Activated CD8-positive, alpha-beta memory T cell treated with anti-CD3 and anti-CD28 coated beads for 4 hours (primary cell): ENCODE measurements around the gene SEMA6A.

Experiments
- DNase-seq, 2 donors: peaks; one replicate each; pipeline ENCODE4 v3.0.0-alpha.2; 2020; ENCODE audit warnings: low read depth in 2 of 2

The SEMA6A gene

DNA sequence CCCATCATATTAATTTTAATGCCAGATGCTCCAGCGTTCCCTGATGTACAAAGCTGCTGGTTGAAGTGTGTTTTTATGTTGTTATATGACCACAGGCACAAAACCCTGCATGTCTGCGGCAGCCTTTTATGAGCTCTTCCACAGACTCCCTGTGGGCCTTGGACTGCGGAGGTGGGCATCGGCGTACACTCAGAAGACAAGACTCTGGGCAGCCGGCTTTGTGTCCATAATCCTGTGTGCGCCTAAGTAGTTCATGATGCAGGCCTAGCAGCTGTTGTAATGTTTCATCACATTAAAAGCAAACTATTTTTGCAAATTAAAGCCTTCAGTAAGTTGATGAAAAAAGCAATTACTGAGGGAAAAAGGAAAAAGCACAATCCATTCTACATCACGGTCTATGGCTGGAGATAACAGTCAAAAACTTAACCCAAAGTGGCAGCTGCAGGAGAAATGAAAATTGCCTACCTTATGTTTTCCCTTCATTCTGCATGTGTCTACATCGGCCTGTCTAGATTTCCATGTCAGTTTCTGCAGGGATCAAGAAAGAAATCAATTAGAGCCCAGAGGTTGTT lies 78.8 kb downstream of the SEMA6A start:
- DNase-seq = no peak

DNA sequence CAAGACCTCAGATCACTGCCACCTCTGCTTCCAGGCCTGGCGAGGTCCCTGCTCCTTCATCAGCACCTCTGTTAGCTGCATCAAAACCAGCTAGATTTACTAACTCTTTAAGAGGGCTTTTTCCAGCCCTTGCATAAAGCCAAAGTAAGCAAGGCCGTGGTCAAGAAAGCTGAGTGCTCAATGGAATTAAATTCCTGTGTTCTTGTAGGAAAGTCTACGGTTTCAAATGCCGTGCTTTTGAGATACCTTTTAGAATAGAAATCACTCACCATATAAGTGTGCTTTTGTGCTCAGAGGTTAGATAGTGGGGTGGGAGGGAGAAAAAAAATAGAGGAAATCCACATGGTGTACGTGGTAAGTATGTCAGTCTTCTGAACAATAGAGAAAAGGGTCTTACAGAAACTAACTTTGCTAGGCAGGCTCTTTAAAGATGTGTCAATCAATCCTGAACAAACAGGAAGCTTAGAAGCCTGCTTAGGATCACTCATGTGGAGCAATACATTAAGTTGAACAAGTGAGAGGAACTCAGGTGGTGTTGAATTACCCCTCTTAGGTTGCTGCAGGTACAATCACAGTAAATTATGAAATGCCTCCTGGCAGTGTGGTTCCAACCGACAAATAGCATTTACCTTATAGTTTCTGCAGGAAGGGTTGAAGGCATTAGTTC lies 79.7 kb downstream of the SEMA6A start:
- no peak for DNase-seq

DNA sequence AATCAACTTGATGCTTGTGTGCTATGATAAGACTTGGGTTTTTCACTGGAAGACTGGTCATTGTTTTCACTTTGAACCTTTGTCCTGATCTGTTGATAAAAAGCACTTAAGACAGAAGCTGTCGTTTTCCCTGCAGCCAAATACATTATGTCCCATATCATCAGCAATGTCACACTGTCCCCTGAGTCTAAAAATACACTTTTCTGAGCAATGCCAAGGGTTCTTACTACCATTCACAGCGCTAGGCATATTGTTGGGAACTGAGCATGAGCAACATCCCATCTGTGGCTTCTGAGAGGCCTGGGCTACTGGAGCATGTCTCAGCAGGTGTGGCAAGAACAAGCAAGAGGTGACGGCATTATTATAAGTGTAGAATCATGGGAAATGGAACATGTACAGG lies 81.8 kb downstream of the SEMA6A start:
- no peak for DNase-seq

DNA sequence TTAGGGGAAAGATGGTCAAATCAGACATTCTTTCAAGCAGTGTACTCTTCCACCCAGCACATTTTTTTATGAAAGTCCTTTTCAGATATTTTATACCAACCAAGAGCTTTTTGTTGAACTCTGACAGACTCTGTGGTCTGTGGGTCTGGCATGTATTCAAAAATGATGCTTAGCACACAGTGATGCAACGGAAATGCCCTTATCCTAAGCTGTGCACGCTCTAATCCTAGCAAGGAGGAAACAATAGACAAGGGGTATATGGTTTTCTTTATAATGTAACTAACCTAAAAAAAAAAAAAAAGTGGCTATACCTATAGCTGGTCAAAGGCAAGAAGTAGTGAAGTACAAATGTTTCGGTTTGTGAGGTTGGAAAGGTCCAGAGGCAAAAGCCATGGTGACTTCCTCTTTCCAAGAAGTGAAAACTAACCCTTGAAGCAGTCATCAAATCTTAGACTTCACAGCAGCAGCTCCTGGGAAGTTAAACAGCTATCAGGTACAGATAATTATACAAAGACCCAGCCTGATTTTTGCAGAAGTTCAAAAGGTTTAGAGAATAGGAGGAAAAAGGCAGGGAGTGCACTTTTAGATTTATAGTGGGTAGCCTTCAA lies 82.5 kb downstream of the SEMA6A start:
- DNase-seq = no peak

DNA sequence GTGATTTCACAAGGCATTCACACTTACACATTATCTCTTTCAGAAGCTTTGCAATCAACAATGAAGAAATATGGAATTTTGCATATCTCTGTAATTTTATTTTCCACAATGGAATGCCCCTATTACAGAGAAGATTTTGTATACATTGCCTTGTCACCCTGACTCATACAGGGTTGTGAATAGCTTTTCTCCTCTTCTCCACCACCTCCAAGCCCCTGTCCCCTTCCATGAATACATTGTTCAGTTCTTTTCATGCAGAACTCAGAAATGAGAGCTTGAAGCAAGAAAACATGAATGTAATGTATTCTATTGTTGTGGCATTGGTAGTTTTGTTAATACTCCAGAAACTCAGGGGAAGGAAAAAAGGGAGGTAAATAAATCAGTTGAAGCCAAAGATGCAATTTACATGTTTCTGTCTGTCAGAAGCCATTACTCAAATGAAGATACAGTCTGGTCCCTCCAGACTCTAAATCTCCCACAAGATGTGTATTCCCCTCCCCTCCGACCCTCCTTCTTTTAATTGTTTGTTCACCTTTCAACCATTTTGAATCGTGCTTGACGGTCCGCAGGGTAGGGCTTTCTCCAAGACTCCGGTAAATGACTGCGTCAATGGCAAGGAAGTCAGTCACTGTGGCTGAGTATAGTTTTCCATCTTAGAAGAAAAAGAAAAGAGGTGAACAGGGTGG lies 86.1 kb downstream of the SEMA6A start:
- no peak for DNase-seq

DNA sequence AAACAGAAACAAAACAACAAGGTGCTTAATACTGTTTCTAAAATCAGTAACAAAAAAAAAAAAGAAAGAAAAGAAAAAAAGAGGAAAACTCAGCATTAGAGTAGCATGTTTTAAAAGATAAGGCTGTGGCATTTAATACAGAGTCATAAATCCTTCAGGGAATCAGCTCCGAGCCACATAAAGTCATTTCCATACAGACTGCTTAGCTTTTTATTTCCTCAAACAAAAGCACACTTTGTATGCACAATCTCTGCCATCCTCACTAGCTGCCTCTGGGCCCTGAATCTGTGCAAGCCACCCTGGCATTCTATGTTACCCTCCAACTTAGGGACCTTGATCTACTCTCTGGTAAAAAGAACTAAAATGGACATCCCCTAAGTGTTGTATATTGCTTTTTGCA lies 87.6 kb downstream of the SEMA6A start:
- no peak for DNase-seq

DNA sequence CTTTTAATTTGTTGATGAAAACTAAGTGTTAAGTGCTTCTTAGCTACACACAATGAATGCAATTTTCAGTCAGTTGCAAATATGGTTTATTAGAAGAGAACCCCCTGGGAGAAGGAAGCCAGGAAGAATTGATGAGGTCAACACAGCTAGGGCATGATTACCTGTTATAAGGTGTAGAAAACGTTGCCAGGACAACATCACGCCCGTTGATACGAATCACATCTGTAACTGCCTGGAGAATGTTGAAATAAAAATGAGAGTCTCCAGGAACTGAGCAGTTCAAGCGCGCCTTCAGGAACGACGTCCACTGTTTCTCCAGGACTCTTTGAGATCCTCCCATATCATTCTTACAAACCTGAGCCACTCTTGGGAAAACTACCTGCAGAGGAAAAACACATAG lies 88.0 kb downstream of the SEMA6A start:
- DNase-seq = no peak

DNA sequence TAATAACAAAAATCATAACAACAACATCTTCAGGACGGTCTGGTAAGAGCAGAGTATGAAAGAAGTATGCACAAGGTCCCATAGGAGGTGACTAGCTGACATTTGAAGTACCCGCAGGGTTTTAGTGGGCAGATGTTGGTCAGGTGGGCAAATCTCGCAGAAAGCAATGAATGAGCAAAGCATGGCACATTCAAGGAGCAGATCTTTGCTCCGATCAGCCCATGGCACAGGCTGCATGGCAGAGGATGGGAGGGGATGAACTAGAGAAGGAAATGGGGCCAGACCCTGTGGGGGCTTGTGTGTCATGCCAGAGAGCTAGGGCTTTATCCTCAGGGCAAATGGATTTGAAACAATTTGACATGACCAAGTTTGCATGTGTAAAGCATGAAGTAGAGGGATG lies 90.0 kb downstream of the SEMA6A start:
- DNase-seq = no peak

DNA sequence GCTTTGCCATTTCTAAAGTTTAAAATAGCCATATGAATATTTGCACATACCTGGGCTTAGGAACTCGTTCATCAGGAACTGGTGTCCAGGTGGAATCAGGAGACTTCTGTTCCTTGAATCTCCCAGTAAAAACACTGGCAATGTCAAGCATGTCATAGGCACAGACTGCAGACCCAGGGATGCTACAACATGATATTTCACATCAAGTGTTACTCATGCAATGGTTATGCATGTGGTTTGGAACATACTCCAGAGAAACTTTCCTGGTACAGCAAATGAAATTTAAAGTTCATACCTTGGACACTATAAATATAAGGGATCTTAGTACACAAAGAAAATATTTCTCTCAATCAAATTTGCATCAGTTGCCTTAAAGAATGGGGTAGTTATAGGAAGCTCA lies 92.2 kb downstream of the SEMA6A start:
- DNase-seq = no peak

DNA sequence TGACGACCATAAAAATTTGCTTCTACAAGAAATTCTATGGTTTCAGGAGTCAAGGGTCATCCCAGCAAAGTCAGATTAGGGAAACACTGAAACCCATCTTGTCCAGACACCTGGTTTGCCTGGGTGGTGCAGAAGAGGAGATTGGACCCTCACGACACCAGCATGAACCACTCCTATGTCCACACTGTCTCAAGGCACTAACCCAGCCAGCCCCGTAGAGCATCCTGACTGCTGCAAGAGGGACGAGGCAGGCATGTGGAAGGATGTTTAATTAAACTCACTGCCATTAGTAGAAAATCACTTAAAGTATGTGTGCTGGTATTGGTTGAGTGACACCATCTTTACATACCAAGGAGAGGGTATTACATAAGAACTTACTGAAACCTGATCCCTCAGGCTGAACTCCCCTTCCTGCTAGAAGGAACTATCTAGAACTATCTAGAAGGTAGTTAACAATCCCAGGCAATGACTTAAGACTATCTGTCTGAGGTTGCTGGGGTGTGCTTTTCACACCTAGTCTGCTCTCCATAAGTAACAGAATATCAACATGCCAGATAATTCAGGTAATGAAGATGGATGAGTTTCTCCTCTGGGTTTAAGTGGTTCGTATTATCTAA lies 93.6 kb downstream of the SEMA6A start:
- no peak for DNase-seq

DNA sequence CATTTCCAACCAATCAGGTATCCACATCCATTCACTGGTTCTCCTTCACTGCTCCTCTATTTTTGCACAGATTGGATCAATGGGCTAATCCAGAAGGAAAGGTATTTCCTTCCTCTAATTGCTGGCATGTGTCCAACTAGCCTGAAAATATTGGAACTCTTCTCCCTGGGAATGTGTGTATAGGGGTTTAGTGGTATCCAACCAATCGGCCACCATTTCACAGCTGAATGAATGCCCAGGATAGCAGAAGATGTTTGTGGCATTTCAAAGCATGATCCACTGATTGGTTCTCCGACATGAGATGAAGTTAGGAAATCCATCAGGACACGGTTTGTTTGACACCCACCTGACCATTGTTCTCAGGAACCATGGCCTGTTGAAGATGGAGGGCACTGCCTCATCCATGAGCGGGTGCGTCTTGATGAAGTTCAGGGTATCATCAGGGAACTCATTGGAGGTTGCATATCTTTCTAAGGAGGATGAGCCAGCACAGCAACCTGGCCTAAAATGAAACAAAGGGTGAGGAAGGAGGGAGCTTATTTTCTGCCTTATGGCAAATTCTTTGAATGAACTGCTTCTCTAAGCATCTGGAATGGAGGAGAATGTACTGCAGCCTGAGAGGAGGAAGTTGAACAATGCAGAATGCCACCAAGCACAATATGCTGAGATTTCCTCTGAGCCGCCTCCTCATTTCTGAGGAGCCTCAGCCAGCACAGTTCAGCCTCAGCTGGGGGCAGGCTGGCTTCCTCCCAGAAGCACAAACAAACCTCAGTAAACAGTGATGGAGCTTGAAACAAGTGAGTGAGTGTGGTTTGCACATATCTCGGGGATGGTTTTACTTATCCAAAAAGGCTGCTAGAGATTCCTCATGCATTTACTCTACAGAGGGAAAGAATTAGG lies 94.6 kb downstream of the SEMA6A start:
- no peak for DNase-seq

DNA sequence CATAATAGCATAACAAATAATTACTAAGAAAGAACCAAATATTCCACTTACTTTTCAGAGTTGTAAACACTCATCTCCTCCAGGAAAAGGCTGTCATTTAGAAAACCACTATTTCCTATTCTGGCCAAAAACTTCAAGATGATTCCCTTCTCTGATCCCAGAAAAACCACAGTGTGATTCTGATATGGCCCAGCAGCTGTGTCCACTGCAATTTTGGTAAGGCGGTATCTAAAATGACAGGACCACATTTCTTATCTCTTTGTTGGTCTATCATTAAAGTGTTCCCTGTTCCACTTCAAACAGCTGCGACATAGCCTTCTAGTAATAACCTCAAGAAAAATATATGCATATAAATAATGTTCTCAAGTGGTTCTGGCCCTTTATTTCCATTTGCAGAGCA lies 96.1 kb downstream of the SEMA6A start:
- no peak for DNase-seq

DNA sequence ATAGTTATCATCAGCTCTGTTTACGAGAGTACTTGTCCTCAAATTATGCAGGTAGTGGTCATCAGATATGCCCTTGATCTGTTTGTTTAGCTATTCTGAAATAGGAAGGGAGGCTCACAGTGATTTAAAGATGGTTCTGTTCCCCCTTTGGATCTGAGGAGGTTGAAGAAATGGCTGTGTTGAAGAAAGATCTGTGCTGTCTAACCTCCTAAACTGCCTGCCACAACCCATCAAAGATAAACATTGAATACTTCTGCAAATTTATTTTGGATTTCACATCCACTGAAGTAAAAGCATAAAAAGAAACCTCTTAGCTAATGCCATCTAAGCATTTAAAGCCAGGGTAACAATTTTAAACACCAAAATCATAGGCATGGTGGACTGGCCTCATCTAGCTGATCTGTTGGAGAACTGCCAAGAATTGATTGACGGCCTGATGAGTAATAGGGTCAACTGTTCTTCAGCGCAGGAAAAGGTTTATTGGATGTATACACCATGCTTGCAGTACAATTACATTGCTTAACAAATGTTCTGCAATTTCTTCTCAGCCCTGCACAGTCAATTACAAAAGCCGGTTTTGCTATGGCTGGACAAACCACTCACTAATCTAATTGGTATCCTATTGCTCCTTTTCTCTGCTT lies 97.6 kb downstream of the SEMA6A start:
- DNase-seq = no peak

DNA sequence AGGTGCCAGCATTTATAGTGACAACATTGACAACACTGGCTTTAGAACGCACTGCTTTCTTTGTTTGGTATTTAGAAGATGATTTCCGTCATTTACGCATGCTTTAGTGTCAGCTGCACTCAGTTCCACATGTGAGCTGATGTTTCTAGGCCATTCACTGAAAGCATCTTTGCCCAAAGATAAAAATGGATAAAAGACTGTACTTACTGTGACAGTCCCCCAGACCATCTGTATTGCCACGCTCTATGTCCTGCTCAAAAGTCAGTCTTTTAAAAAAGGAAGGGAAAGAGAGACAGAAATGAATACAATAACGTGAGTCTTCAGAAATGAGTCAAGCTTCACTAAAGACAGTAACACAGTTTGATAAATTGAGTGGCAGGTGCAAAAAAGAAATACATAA lies 99.3 kb downstream of the SEMA6A start:
- no peak for DNase-seq

DNA sequence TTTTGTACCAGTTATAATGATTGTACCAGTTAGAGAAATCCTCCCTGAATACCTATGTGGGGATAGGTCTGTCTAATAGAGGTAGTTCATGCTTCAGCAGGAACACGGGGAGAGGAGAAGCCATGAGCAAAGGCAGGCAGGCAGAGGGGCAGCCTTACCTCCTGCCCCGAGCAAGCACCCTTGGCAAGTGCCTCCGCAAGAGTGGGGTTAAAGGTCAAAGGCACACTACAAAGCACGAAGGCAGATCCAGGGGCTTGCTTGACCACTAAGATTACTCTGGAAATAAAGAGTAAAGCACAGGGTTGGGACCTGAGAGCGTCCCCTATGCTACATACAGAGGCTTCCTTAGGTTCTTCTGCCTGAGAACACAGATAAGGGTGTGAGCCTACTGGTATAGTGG lies 100.9 kb downstream of the SEMA6A start:
- DNase-seq = no peak

DNA sequence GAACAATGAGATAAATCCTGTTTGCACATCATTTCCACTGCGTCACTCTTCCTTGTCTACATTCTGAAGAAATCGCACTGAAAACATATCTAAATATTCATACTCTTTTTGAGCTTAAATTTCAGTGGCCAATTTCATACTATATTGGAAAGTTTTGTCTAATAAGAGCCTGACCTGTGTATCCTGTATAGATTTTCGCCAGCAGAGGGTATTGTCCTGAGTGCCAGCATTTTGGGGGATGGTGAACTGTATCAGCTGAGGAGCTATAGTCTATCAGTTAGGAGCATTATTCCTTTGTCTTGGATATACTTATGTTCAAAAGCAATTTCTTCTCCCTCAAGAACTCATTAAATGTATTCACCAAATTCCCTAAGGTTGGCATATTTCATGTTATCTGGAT lies 102.3 kb downstream of the SEMA6A start:
- DNase-seq = no peak

DNA sequence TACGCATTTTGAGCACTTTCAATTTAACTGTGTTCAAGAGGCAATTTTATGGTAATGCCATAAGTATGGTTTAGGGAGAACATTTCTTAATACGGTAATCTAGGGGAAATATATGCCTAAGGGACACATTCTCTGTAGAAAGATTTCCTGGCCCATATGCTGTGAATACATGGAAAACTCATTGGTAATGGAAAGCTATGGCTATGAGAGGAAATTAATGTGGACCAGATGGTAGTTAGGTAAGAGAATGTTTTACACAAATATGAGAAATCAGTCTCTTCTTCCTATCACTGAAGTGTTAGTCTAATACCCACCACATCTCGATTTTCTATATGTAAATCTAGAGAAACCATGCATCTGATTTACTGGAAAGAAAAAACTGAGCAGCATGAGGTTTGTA lies 105.0 kb downstream of the SEMA6A start:
- no peak for DNase-seq

DNA sequence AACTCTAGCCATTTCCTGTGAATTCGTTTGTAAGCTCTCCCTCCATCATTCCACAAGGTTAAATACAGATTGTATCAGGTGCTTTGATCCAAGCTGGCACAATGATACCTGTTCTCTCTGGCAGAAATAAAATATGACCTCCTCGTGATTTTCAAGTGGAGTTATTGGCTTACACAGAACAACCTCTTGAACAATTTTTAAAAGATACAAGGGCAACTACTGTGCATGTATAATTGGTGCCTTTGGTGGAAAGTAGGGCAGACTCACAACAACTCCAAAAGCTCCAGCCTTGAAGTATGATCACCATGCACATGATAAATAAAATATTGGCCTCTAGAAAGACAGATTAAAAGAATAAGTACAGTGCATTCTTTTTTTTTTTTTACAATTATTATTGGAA lies 106.0 kb downstream of the SEMA6A start:
- DNase-seq = no peak

DNA sequence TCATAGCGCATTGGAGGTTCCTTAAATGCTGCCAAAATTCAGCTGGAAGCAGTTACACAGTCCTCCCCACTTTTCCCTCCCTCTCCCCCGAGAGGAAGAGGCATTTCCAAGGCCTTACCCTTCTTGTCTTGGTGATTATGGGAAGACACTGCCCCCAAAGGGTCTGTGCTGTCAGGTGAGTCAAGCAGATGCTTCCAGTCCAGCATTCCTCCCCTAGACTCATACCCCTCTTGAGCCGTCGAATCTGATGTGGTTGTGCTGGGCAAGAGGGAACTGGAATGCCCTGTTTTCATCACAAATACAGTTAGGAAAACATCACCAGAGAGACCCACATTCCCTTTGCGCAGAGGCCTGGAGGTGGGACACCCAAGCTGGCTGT lies 107.2 kb downstream of the SEMA6A start:
- no peak for DNase-seq

DNA sequence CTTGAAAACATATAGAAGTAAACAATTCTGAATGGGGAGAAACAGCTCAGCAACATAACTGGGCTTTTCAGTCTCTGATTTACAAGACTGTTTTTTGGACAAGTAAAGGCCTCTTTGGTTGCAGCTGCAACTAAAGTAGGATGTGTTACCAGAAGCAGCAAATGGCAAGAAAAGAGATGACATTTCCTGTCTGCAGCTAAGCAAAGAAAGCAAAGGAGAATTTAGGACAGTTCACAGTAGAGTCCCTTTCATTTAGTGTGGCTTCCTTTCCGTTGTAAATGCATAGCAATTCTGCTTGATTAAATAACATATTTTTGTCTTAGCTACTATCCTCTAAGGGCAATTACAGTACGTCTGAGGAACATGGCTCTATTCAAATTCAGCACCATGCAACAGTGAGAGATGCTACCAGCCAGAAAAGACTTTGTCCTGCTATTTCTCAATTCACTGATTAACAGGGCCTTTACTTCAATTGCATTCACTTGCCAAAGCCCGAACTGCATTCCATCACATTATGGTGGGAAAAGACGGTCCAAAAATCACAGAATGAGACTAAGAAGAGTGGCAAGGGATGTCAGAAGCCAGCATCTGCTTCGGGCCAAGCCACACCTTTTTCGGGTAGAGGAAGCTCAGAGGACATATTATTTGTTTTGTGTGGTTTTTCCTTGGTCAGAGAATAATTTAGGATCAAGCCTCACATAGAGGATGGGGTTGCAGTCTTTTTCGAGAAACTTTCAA lies 107.7 kb downstream of the SEMA6A start:
- no peak for DNase-seq
